ENCODE data around the gene CAPNS1.

GRCh38 chr19:36169084-36169760, 29.4 kb downstream of the CAPNS1 start:
- TF ChIP-seq POLR2A (IDR thresholded peaks at IDR 0.05) (no peak), CTCF (IDR thresholded peaks at IDR 0.05) (no peak)
